CD4-positive, alpha-beta T cell treated with Interleukin-21 for 1 hour (primary cell): ENCODE results near the gene NUDT9.
A peak's percentile ranks its signal among the peaks of the same experiment; 100 is the strongest.
"Not testable (repeated sequence)": the region's sequence is repeated elsewhere in the genome, so short reads cannot be mapped to it uniquely, and the experiment has no call there.

Source experiments
- DNase-seq: peaks from one replicate; pipeline ENCODE4 v3.0.0-alpha.2; 2020

NUDT9 gene

DNA sequence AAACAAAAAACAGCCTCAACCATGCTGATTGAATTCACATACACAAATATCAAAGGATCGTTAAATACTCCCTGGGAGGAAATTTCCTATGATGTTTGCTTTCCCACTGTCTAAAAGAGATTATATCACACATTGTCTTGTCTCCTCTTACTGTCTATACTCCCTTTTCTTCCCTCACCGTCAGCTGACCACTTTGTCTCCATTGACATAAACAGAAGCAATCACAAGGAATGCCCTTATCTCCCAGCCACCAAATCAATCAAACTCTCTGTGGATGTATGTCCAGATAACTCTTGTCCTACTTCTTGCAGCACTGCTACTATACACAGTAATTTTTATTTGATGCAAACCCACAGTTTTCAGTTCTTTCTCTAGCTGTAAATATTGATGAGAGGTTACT, 12.2 kb upstream of the NUDT9 start:
- no peak for DNase-seq

DNA sequence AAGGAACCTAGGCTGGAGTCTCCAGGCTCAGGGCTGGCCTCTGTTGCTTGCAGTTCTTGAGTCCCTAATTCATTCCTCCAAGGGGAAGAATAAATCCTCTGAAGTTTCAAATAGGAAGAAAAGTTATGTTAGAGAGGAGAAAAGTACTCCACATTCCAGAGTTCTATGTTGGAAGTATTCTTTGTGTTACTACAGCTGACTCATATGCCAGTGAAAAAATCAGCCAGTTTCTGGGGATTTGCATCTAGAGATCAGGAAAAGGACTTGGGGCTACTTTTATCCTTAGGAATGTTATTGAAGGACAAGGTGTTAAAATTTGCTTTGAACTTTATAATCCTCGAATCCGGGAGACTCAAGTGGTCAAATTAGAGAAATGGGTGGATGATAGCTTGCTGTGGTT, 11.7 kb upstream of the NUDT9 start:
- DNase-seq, result no peak

DNA sequence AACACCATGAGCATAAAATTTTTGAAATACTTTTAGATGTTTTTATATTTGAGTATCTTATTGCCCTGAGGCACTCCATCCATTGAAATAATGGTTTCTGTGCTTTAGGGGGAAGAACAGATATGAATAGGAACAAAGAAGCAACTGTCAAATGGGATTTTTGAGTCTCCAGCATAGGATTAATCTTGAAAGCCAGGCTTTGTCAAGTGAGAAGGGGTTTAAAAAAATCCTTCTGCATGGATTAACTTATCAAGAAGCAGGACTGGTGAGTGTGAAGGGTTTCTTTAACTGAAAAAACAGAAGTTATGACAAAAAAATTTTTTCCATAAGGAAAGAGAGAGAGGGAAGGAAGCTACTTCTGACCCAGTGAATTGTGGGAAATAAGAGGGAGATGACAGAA, 7.6 kb upstream of the NUDT9 start:
- no peak for DNase-seq

DNA sequence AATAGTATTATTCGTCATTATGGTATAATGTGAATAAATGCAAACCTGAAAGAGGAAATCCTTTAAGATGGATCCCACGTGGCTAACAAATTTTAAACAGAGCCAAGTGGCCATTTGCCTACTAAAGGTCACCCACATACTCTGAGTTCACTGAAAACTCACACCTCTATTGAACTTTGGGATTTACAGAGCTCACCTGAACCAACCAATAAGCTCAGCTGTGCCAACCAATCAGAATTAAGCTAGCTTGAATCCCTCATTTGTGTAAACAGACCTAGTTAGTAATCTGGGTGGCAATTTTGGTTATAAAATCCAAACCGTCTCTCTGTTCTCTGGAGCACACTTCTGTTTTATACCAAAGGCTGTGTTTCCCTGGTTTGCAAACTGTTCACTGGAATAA, 5.4 kb upstream of the NUDT9 start:
- DNase-seq, result no peak

DNA sequence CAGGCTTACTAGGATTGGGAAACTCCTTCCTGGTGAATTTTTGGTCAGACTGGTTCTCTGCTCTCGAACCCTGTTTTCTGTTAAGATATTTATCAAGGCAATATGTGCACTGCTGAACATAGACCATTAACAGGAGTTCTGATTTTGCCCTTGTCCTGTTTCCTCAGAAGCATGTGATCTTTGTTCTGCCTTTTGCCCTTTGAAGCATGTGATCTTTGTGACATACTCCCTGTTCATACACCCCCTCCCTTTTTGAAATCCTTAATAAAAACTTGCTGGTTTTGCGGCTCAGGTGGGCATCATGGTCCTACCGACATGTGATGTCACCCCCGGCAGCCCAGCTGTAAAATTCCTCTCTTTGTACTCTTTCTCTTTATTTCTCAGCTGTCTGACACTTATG, 4.0 kb upstream of the NUDT9 start:
- DNase-seq, result not testable (repeated sequence)

DNA sequence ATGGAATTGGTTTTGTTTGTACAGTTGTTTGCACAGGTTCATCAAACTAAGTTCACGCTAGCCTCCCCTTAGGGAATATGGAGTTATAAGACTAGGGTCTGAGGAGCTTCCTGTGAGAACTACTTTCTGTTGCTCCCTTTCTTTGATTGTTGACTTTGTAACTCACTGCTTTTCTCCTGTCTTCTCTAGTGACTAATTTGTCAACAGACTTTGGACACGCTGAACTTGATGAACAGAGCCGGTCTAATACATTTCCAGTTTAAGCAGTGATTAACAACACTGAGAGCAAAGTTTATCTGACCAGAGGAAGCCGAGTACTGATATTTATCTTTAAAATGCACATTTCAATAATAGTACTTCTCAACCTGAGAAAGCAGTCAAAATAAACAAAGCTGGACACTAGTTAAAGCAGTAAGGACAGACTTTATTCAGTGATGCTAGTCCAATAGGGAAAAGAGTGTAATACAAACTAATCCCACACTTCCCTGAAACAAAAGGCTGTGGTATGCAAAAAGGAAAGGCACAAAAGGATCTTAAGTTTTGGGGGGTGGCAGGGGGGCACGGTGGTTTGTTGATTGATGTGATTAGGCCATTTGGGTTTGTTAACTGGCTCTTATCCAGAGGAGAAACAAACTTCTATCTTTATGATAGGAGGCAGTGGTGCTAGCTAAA, 2.7 kb upstream of the NUDT9 start:
- no peak for DNase-seq

DNA sequence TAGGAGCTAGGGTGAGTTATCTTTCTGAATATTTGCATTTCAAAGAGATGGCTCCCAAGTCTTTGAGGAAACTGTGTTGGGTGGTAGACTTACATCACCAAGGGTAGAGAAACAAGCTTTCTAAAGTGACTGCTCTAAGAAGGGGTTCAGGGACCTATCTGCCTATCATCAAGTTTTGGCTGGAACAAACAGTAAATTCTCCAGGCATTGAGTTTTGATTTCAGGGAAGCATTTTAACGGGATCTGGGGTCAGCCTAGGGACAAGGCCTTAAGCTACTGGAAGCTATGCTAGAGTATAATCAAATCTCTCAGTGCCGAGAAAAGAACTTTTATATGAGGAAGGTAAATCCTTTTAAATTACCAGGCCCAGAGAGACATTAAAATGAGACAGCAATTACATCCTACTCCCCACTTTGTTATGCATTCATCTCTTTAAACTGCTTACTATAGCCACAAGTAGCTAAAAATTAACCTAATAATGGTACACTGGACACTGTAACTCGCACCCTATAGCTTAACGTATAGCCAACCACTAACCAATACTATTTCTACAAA, 2.0 kb upstream of the NUDT9 start:
- DNase-seq, result no peak

DNA sequence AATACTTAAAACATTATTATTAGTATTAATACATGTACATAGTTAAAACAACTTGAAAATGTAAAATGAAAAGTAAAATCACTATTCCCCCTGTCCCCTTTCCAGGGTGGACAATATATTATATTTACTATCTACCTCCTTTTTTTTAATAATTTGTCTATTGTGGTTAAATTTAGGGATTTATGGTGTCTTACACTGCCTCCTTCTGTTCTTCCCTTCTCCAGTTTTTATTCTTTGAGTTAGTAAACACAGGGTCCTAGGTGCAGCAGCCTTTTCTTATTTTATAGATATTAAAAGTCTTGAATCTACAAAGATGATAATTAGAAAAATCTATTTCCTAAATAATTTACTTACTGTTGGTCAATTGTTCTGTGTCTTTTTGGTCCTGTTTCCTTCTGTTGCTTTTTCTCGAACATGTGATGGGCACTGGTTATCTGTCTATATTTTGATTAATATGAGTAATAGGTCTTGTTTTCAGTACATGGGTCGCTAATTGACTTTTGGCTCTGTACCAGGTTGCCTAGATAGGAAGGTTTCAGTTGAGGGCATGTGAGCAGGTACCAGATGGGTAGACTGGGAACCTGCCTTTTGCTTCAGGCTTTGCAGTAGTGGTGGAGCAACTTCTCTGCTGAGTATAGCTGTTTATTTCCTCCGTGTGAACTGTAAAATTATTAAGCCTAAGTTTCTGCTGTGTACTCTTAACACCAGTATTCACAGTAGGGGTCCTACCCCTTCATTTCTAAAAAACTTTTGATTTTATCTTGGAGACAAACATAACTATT, 1.1 kb downstream of the NUDT9 start:
- DNase-seq, result no peak

DNA sequence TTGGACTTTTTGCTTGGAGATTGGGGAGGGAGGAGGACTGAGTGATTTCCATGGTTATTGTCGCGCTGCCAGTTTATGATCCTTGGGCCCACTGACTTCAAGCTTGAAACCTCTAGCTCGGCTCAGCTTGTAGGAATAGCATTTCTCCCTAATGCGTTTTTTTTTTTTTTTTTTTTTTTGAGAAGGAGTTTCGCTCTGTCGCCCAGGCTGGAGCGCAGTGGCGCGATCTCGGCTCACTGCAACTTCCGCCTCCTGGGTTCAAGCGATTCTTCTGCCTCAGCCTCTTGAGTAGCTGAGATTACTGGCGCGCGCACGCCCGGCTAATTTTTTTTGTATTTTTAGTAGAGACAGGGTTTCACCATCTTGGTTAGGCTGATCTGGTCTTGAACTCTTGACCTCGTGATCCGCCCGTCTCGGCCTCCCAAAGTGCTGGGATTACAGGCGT, 1.7 kb downstream of the NUDT9 start:
- not testable (repeated sequence) for DNase-seq

DNA sequence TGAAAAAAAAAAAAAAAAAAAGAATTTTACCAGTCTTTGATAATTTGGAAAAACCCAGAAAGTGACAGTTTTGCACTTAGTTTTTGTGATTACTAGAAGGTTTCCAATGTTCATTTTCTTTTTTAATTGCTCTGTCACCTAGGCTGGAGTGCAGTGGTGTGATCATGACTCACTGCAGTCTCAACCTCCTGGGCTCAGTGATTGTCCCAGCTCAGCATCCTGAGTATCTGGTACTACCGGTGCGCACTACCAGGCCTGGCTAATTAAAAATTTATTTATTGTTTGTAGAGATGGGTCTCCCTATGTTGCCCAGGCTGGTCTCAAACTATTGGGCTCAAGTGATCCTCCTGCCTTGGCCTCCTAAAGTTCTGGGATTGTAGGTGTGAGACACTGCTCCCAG, 3.3 kb downstream of the NUDT9 start:
- no peak for DNase-seq

DNA sequence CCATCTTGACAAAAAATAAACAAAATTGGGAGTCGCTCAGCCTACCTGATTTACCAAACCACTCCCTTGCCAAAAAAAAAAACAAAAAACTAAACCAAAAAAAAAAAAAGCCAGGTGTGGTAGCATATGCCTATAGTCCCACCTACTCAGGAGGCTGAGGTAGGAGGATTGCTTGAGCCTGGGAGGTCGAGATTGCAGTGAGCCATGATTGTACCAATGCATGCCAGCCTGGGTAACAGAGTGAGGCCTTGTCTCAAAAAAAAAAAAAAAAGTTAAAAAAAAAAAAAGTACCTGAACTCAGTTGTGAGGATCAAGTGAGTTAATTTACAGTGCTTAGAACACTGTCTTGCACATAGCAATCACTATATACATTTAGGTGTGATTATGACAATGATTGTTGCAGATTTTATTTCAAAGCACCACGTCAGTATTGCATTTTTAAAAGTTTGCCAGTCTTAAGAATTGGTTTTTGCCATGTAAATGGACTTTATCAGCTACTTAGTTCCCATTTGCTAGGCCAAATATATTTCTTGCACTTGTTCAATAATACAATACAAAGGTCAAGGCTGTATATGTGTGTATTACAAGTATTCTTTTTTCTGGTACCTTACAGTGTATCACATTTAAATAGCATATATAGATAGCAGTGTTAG, 4.6 kb downstream of the NUDT9 start:
- no peak for DNase-seq

DNA sequence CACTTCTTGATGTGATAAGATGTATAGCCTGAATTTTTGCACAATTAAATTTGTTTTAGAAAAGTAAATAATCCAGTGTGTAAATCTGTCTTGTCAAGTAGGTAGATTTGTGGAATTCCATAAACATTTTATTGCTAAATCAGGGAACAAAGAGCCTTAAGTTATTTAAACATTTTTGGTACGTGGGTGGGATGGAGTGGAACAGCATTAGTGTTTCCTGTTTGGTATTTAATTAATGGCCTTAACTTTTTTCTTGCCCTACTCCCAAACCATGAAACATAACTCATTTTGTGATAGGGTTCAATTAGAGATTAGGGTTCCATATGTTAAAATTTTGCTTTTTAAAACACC, 5.1 kb downstream of the NUDT9 start:
- DNase-seq, result no peak

DNA sequence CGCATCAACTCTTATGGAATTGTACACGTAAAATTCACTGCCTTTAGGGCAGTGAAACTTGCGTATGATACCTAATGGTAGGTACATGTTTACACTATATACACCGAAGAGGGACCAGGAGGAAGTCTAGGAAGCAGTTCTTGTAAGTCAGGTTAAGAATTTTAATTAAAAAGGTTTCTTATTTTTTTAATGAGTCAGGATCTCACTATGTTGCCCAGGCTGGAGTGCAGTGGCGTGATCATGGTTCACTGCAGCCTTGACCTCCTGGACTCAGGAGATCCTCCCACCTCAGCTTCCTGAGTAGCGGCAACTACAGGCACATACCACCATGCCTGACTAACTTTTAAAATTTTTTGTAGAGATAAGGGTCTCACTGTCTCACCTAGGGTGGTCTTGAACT, 6.6 kb downstream of the NUDT9 start:
- no peak for DNase-seq

DNA sequence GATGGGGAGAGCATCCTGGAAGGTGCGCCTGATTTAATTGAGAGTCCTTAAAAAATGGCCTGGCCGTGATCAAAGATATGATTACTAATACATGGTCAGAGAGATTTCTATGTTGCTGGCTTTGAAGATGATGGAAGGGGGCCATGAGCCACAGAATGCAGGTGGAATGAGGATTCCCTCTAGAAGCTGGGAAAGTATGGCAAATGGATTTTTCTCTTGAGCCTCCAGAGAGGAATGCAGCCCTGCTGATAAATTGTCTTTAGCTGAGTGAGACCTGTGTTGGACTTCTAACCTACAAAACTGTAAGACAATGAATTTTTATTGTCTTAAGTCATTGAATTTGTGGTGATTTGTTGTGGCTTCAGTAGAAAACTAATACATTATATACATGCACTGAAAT, 7.7 kb downstream of the NUDT9 start:
- no peak for DNase-seq

DNA sequence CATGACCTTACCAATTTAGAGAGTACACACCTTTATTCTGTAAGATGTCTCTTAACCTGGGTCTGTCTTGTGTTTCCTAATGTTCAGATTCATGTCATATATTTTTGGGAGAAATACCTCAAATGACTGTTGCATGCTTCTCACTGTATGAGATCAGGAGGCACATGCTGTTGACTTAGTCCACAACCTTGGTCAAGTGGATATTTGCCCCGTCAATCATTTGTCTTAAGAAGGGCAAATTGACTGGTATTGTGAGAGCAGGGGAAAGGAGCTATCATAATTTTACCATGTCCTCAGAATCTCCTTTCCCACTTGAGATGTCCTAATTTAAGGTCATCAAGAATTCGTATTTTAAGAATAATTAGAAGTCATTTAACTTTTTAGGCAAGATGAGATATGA, 11.0 kb downstream of the NUDT9 start:
- no peak for DNase-seq

DNA sequence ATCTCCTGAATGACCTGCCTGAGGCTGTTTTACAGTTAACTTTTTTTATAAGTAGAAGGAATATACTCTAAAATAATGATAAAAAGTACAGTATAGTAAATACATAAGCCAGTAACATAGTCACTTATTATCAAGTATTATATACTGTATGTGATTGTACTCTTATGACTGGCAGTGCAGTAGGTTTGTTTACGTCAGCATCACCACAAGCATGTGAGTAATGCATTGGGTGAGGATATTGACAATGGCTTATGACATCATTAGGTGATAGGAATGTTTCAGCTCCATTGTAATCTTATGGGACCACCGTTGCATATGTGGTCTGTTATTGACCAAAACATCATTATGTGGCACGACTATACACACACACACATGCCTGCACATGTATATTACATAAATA, 20.5 kb downstream of the NUDT9 start:
- no peak for DNase-seq

DNA sequence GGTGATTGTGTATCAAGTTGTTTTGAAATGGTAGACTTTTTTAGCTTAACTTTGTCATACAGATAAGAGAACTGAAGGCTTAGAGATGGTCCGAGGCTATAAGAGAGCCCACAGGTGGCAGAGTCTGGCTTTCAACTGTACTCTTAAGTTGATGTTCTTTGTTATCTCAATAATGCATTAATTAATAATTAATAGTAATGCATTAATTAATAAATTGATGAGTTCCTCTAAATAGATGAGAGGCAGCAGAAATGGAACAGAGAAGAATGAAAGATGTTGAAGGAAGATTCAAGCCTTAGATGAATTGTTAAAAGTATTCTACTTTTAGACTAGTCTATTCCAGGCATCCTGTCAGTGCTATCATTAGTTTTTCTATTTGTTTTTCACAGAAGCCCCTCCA, 22.4 kb downstream of the NUDT9 start:
- DNase-seq, result no peak

DNA sequence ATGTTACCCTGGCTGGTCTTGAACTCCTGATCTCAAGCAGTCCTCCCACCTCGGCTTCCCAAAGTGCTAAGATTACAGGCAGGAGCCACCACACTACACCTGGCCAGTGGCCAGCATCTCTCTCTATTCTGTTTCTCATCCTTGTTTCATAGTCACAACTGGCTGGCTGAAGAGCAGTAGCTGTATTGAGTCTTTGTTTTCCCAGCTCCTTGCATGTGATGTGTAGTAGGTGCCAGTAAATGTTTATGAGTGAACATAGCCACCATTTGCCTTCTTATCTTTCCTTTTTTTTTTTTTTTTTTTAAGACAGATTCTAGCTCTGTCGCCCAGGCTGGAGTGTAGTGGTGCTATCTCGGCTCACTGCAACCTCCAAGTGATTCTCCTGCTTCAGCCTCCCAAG, 23.6 kb downstream of the NUDT9 start:
- DNase-seq, result no peak

DNA sequence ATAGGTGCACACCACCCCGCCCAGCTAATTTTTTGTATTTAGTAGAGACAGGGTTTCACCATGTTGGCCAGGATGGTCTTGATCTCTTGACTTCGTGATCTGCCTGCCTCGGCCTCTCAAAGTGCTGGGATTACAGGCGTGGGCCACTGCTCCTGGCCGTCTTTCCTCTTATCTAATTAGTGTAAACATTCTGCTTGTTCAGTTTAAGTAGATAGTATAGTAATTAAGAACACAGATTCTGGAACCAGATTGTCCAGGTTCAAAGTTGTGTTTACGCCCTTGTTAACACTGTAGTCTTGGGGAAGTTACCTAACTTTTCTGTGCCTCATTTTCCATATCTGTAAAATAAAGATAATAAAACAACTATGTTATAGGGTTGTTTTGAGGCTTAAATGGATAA, 24.0 kb downstream of the NUDT9 start:
- DNase-seq, result not testable (repeated sequence)

DNA sequence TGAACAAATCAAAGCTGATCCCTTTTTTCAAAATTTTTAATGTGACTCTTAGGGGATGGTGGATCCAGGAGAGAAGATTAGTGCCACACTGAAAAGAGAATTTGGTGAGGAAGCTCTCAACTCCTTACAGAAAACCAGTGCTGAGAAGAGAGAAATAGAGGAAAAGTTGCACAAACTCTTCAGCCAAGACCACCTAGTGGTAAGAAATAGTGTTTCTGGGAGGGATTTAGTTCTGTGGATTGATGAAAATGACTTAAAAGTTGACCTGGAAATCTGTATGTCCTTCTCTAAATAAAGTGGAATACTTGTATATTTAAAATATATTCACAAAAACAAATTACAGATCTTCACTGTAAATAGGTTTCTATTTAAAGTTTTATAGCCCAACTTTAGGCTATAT, 29.2 kb downstream of the NUDT9 start:
- DNase-seq, result no peak

DNA sequence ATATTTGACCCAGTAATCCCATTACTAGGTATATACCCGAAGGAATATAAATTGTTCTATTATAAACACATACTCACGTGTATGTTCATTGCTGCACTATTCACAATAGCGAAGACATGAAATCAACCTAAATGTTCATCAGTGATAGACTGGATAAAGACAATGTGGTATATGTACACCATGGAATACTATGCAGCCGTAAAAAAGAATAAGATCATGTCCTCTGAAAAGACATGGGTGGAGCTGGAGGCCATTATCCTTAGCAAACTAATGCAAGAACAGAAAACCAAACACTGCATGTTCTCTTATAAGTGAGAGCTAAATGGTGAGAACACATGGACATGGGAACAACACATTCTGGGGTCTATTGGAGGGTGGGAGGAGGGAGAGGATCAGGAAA, 36.5 kb downstream of the NUDT9 start:
- DNase-seq, result no peak

DNA sequence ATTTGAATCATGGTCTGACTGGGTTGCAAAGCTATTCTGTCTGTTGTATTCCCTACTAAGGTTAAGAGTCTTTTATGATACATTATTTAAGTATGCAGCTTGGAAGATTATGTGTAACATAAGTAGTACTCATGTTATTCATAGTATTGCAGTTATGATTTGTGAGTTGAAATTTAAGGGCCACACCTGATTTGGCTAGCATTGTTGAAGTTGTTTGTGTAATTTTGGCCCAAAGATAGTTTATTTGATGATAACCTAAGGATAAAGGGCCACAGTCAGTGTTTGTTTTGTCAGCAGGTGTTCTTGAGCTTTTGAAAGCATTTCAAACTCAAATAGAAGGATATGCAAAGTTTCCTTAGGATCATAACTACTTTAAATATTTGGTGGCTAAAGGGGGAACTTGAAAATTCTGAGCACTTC, 38.9 kb downstream of the NUDT9 start:
- DNase-seq, result no peak

DNA sequence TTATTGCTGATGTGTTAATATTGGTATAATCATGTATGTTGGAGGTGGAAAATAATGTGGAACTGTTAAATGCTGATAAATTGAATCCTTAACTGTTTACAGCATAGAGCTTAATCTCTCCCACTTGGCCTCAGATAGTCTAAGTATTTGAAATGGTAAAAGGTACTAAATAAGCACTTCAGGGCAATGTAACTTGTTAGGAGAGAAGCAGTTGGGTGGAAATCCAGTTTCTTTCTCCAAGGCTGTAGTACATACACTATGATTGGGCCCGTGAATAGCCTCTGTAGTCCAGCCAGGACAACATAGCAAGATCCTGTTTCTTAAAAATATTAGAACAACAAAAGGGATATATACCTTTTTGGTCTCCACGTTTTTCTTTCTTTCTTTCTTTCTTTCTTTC, 39.7 kb downstream of the NUDT9 start:
- no peak for DNase-seq

DNA sequence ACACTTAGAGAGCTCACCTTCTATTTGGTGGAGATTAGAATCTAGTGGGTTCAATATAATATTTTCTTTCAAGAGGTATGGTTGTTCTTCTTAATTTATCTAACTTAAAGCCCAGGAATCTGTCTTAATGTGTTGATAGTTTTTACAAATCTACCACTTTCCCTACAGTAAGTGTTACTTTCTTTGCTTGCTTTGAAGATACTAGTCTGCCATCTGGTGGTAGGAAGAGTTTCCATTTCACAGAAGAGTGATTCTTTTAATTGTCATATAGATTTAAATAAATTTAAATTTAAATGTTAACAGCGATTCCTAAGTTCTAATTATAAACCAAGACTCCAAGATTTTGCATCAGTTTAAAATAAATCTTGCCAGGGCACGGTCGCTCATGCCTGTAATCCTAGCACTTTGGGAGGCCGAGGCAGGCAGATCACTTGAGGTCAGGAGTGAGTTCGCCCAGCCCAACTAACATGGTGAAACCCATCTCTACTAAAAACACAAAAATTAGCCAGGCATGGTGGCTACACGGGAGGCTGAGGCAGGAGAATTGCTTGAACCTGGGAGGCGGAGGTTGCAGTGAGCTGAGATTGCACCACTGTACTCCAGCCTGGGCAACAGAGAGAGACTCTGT, 43.5 kb downstream of the NUDT9 start:
- DNase-seq, result peak; percentile 59
